LHCN-M2 (cell line): ENCODE measurements around the gene ESPNL. TPM values are rescaled to one million over a fixed set of nuclear protein-coding genes. Genes with fewer than 3 reads are reported as not detected.
"Not testable (repeated sequence)": the region's sequence is repeated elsewhere in the genome, so short reads cannot be mapped to it uniquely, and the experiment has no call there.

Source experiments
- DNase-seq: peaks from one replicate; pipeline ENCODE4 v3.0.0-alpha.2; 2012; ENCODE audit warnings: low read depth
- polyA plus RNA-seq: library from polyadenylated mRNA; unstranded; fragments of >200 nt; gene quantifications from one replicate; pipeline ENCODE4 v1.2.1, GENCODE V29; 2012; ENCODE audit warnings: missing spikeins
- total RNA-seq: library from RNA; depleted of rRNA; stranded (reverse); fragments of >200 nt; gene quantifications from 2 replicates; pipeline ENCODE4 v1.2.3, GENCODE V29; 2014; rRNA removed

The ESPNL gene, protein sequence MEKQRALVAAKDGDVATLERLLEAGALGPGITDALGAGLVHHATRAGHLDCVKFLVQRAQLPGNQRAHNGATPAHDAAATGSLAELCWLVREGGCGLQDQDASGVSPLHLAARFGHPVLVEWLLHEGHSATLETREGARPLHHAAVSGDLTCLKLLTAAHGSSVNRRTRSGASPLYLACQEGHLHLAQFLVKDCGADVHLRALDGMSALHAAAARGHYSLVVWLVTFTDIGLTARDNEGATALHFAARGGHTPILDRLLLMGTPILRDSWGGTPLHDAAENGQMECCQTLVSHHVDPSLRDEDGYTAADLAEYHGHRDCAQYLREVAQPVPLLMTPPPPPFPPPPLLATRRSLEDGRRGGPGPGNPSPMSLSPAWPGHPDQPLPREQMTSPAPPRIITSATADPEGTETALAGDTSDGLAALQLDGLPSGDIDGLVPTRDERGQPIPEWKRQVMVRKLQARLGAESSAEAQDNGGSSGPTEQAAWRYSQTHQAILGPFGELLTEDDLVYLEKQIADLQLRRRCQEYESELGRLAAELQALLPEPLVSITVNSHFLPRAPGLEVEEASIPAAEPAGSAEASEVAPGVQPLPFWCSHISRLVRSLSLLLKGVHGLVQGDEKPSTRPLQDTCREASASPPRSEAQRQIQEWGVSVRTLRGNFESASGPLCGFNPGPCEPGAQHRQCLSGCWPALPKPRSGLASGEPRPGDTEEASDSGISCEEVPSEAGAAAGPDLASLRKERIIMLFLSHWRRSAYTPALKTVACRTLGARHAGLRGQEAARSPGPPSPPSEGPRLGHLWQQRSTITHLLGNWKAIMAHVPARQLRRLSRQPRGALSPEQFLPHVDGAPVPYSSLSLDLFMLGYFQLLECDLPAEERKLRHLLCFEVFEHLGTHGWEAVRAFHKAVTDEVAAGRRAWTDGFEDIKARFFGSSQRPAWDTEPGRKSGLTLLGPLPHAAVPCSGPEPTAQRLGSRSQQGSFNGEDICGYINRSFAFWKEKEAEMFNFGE
- total RNA-seq = 9.7 and 14.2 TPM in 2 replicates
- 4.4 TPM for polyA plus RNA-seq

DNA sequence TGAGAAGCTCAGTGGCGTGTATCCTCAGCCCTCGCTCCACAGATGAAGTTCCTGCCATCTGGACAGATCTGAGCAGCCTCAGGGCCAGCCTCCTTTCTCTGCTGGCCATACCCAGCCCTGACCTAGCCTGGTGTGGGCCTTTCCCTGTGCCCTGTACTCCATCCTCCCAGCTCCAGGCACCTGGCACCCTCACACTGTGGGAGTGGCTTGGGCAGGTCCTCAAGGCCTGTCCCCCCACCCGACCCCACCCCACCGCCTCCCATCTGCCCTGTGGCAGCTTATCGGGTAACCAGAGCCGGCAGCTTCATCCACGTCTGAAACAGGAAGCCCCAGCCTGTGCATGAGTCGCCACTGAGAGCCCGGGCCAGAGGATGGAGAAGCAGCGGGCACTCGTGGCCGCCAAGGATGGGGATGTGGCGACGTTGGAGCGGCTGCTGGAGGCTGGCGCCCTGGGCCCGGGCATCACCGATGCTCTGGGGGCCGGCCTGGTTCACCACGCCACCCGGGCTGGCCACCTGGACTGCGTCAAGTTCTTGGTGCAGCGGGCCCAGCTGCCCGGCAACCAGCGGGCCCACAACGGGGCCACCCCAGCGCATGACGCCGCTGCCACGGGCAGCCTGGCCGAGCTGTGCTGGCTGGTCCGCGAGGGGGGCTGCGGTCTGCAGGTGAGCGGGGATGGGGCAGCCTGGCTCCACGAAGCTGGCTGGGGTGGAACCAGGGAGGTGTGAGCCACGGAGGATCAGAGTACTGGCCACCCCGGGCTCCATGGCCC, at the start of gene ESPNL:
Gene ESPNL (plus strand): TSS at position 292 of the 772 bp plus-strand sequence. CDS start 80 bp downstream, at position 372.
- DNase-seq = peak; percentile 18

- DNase-seq = peak; percentile 9
Observed at GRCh38 chr2:238053191-238053776, 46.9 kb upstream of the ESPNL start.

GRCh38 chr2:238055841-238056240, 44.3 kb upstream of the ESPNL start:
- no peak for DNase-seq

DNA sequence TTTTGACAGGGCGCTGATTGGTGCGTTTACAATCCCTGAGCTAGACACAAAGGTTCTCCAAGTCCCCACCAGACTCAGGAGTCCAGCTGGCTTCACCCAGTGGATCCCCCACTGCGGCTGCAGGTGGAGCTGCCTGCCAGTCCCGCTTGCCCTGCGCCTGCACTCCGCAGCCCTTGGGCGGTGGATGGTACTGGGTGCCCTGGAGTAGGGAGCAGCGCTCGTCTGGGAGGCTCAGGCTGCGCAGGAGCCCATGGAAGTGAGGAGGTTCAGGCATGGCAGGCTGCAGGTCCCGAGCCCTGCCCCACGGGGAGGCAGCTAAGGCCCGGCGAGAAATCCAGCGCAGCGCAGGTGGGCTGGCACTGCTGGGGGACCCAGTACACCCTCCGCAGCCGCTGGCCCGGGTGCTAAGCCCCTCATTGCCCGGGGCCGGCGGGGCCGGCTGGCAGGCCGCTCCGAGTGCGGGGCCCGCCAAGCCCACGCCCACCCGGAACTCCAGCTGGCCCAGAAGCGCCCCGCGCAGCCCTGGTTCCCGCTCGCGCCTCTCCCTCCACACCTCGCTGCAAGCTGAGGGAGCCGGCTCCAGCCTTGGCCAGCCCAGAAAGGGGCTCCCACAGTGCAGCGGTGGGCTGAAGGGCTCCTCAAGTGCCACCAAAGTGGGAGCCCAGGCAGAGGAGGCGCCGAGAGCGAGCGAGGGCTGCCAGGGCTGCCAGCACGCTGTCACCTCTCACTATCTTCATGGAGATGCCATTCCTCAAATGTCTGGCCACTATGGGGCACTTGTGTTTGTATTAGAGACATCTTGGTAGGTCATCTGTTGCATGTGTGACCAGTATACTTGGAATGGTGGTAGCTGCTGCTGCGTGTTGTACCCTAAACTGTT, 42.2 kb upstream of the ESPNL start:
- not testable (repeated sequence) for DNase-seq

GRCh38 chr2:238059505-238059904, 40.6 kb upstream of the ESPNL start:
- no peak for DNase-seq

DNA sequence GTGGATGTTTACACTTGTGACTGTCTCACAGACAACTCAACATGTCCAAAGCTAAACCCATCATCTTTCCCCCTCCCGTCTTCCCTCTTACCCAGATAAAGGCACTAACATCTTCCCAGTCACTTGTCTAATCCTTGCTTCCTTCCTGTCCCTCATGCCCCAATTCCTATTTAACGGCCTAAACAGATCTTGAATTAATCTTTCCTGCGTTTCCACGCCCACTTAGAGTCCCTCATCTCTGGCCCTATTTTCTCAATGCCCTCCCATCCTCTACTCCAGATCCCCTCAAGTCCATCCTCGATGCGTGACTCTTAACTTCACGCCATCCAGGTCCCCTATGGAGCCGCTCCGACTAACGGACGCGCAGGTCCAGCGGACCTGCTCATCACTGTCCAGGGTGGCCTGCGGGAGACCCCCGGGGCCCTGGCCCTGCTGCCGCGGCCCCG, 40.0 kb upstream of the ESPNL start:
- peak; percentile 20 for DNase-seq

- DNase-seq = peak; percentile 97
Observed at GRCh38 chr2:238060542-238061314, 39.4 kb upstream of the ESPNL start, which contains the start of gene SCLY. Gene SCLY (plus strand): TSS chr2:238061001. CDS start chr2:238061055, 54 bp downstream.

- peak; percentile 45 for DNase-seq
Observed at GRCh38 chr2:238061315-238062202, 38.6 kb upstream of the ESPNL start.

DNA sequence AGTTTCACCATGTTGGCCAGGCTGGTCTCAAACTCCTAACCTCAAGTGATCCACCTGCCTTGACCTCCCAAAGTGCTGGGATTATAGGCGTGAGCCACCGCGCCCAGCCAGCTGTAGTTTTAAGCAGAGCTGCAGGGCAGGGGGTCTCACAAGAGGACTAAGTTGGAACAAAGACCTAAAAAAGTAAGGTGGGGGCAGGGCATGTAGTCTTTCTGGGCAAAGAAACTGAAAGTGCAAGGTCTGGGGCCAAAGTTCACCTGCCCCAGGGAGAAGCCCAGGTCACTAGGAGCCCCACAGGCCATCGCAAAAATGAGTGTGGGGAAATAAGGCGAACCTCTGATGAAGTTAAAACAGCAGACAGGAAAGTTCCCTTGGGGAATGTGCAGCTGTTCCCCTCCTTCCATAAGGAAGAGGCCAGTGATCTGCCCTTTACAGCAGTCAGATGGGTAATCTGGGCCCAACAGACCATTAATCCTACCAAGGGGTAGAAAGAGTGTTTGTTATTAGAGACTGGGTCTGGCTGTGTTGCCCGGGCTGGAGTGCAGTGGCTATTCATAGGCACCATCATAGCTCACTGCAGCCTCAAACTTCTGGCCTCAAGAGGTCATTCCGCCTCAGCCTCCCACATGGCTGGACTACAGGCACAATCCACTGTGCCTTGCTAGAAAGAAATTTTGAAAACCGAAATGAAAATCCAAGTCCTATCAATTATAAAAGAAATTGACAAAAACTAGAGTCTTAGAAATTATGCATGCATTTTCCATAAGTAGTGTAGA, 36.5 kb upstream of the ESPNL start:
- peak; percentile 74 for DNase-seq

GRCh38 chr2:238064376-238064775, 35.8 kb upstream of the ESPNL start:
- no peak for DNase-seq

DNA sequence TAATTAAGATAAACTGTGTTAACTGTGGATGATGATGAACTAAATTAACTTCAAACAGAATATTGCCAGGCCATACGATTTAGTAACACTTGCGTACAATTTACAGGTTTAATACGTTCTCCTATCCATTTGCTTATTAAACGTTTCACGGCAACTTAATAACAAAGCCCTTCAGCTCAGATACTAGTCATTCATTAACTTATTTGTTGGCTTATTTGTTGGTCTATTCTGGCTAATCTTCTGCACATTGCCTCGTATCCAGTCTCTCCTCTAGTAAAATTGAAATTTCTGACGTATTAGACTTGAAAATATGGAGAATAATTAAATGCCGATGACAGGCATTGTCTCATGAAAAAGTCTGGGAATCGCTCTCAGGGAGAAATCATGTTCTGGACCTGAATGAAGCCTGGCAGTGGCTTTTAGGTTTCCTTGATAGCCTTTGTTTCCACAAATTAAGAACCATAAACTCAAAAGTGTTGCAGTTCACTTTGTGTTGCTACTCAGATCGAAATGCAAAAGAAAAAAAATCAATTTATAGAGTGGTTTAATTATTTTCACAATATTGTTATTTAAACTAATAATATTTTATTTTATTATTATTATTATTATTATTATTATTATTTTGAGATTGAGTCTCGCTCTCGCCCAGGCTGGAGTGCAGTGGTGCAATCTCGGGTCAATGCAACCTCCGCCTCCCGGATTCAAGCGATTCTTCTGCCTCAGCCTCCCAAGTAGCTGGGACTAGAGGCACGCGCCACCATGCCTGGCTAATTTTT, 34.9 kb upstream of the ESPNL start:
- DNase-seq = no peak

GRCh38 chr2:238066218-238066617, 33.9 kb upstream of the ESPNL start:
- DNase-seq = no peak

DNA sequence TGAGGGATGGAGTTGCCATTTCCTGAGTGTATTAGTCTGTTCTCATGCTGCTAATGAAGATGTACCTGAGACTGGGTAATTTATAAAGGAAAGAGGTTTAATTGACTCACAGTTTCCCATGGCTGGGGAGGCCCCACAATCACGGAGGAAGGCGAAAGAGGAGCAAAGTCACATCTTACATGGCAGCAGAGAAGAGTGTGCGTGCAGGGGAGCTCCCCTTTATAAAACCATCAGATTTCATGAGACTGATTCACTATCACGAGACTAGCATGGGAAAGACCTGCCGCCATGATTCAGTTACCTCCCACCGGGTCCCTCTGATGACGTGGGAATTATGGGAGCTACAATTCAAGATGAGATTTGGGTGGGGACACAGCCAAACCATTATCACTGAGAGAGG, 33.4 kb upstream of the ESPNL start:
- DNase-seq = not testable (repeated sequence)

DNA sequence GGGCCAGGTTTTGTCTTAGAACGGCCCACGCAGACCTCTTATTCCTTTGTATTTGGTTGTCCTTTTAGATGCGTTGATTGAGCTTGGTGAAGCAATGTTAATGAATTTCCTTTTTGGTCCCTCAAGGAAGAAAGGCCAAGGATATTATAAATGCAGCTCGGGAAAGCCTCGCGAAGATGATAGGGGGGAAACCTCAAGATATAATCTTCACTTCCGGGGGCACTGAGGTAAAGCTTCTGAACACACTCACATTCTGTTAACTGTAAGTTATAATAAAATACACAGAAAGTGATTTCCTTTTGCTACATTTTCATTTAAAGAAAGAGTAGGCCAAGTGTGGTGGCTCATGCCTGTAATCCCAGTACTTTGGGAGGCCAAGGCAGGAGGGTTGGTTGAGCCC, 32.2 kb upstream of the ESPNL start:
- DNase-seq = no peak

GRCh38 chr2:238069021-238069709, 31.0 kb upstream of the ESPNL start:
- DNase-seq = no peak

- DNase-seq = no peak
Observed at GRCh38 chr2:238069877-238070276, 30.3 kb upstream of the ESPNL start.
